SKM-1 (cell line): ENCODE measurements around the gene USP13.
"Not testable (repeated sequence)": the region's sequence is repeated elsewhere in the genome, so short reads cannot be mapped to it uniquely, and the experiment has no call there.

ENCODE experiments used
- DNase-seq: peaks from one replicate; lab custom pipeline; 2025; ENCODE audit not compliant: unreplicated experiment; lab: John Stamatoyannopoulos, UW

USP13 gene

GRCh38 chr3:179652447-179653095 is at the start of gene USP13:
USP13 (plus strand) TSS chr3:179653040; CDS start chr3:179653226, 186 bp downstream.
- DNase-seq = peak; percentile 13

GRCh38 chr3:179603321-179603720 is 49.5 kb upstream of the USP13 start:
- no peak for DNase-seq

GRCh38 chr3:179603831-179604230 is 49.0 kb upstream of the USP13 start:
- peak; percentile 44 for DNase-seq

GRCh38 chr3:179604321-179605078 is 48.3 kb upstream of the USP13 start, which contains the start of the genes MRPL47 and NDUFB5:
MRPL47 (minus strand) TSS chr3:179604638; CDS start chr3:179604624, 14 bp downstream.
NDUFB5 (plus strand) TSS chr3:179604794; CDS start chr3:179604816, 22 bp downstream.
- peak; percentile 91 for DNase-seq

- DNase-seq = peak; percentile 2
These were observed 46.2 kb upstream of the USP13 start for GRCh38 chr3:179606534-179607085.

GRCh38 chr3:179608931-179609720 is 43.7 kb upstream of the USP13 start:
- DNase-seq = no peak

GRCh38 chr3:179610066-179610465 is 42.8 kb upstream of the USP13 start:
- no peak for DNase-seq

GRCh38 chr3:179613807-179614206 is 39.0 kb upstream of the USP13 start:
- no peak for DNase-seq

GRCh38 chr3:179615458-179616173 is 37.2 kb upstream of the USP13 start:
- DNase-seq = no peak

- DNase-seq = no peak
These were observed 30.8 kb upstream of the USP13 start for GRCh38 chr3:179622023-179622422.

- no peak for DNase-seq
These were observed 28.4 kb upstream of the USP13 start for GRCh38 chr3:179624451-179624850.

GRCh38 chr3:179630753-179631451 is 21.9 kb upstream of the USP13 start:
- no peak for DNase-seq

GRCh38 chr3:179640469-179640868 is 12.4 kb upstream of the USP13 start:
- DNase-seq = no peak

GRCh38 chr3:179642871-179643270 is 10.0 kb upstream of the USP13 start:
- DNase-seq = no peak

GRCh38 chr3:179643837-179644236 is 9.0 kb upstream of the USP13 start:
- not testable (repeated sequence) for DNase-seq

GRCh38 chr3:179646177-179646576 is 6.7 kb upstream of the USP13 start:
- DNase-seq = no peak

- no peak for DNase-seq
These were observed 973 bp upstream of the USP13 start for GRCh38 chr3:179651687-179652446.

- DNase-seq = no peak
These were observed 407 bp downstream of the USP13 start for GRCh38 chr3:179653096-179653797.

GRCh38 chr3:179655236-179655635 is 2.4 kb downstream of the USP13 start:
- no peak for DNase-seq
